GM12873 (cell line): Measurements from ENCODE around the gene KIRREL3.

Experiments used
- CTCF ChIP-seq: IDR thresholded peaks from 2 replicates; pipeline ENCODE4 v1.5.1; 2012; ENCODE audit warnings: low read depth, mild to moderate bottlenecking, moderate library complexity, low read length, control low read depth; ENCODE audit not compliant: insufficient read depth; ENCODE audit errors: missing control alignments

KIRREL3 gene

GRCh38 chr11:126997641-126998040 is 2.9 kb downstream of the KIRREL3 start:
- TF ChIP-seq CTCF, result no peak

GRCh38 chr11:126997196-126997595 is 3.4 kb downstream of the KIRREL3 start:
- no peak for TF ChIP-seq CTCF

- TF ChIP-seq CTCF, result no peak
Observed at GRCh38 chr11:126996036-126996804, 4.3 kb downstream of the KIRREL3 start.

GRCh38 chr11:126993599-126993998 is 7.0 kb downstream of the KIRREL3 start:
- TF ChIP-seq CTCF, result no peak

- no peak for TF ChIP-seq CTCF
Observed at GRCh38 chr11:126992804-126993111, 7.8 kb downstream of the KIRREL3 start.

GRCh38 chr11:126992065-126992803 is 8.3 kb downstream of the KIRREL3 start:
- no peak for TF ChIP-seq CTCF

GRCh38 chr11:126991596-126991995 is 9.0 kb downstream of the KIRREL3 start:
- TF ChIP-seq CTCF, result no peak
